Adrenal gland (tissue), 12 donors: ENCODE data around the gene RPS10. TPM values are rescaled to one million over a fixed set of nuclear protein-coding genes. Genes with fewer than 3 reads are reported as not detected.
A peak's percentile ranks its signal among the peaks of the same experiment; 100 is the strongest.

Experiments used
- DNase-seq, 7 donors: peaks; one replicate each; pipeline ENCODE4 v3.0.0-alpha.2; 2019 to 2020
- H3K27ac ChIP-seq, 5 donors: fragments of 200-600 bp; sonication (generic) in 4 of 5; 1 replicate in 3 of 5; 2 replicates in 2 of 5; pipeline versions ENCODE4 v1.5.1 to v1.8.0; 2016 to 2020; ENCODE audit warnings: mild to moderate bottlenecking in 1 of 5
- H3K27me3 ChIP-seq: fragments of 200-600 bp; 2 replicates; pipeline ENCODE4 v1.8.0; 2021
- H3K36me3 ChIP-seq, 2 donors: fragments of 200-600 bp; replicated peaks in 1 of 2; 1 replicate in 1 of 2; 2 replicates in 1 of 2; pipeline versions ENCODE4 v1.5.1 to v1.8.0; 2018 to 2022
- H3K4me1 ChIP-seq, 2 donors: fragments of 200-600 bp; replicated peaks in 1 of 2; 1 replicate in 1 of 2; 2 replicates in 1 of 2; pipeline versions ENCODE4 v1.5.1 to v1.8.0; 2018 to 2021
- H3K4me3 ChIP-seq, 4 donors: fragments of 200-600 bp; sonication (generic) in 3 of 4; one replicate each; pipeline ENCODE4 v1.5.1; 2016 to 2018
- H3K9me3 ChIP-seq, 3 donors: fragments of 200-600 bp; sonication (generic) in 1 of 3; replicated peaks in 1 of 3; 1 replicate in 2 of 3; 2 replicates in 1 of 3; pipeline versions ENCODE4 v1.5.1 to v1.8.0; 2016 to 2021
- POLR2A ChIP-seq, 2 donors: fragments of 450-650 bp; IDR thresholded peaks; one replicate each; pipeline ENCODE4 v1.6.1; 2017; ENCODE audit warnings: antibody characterized with exemption in 2 of 2, mild to moderate bottlenecking in 2 of 2, moderate library complexity in 1 of 2
- WGBS, 4 donors: extraction: QIAGEN DNeasy Blood & Tissue Kit in 2 of 4; methylation state at CpG; one replicate each; pipeline versions ENCODE4 v1.1.5 to v1.1.7; 2013 to 2017; 5-methylcytosine and 5-hydroxymethylcytosine counted together
- intact Hi-C, 2 donors: fragments of 100-400 bp; cut with DNase I; formaldehyde crosslinking; loops; one replicate each; pipeline versions ENCODE4 v1.14.1 to v1.15.0; 2022 to 2023
- polyA plus RNA-seq, 3 donors: library from polyadenylated mRNA; stranded (reverse); fragments of 200-250 nt in 2 of 3; fragments of 350-450 nt in 1 of 3; fragmentation: Illumina TruSeq in 1 of 3; extraction: RNeasy Lipid Tissue Mini Kit (QIAGEN cat#74804) in 1 of 3; gene quantifications; one replicate each; pipeline ENCODE4 v1.2.3, GENCODE V29; 2013 to 2014
- total RNA-seq, 9 donors: library from RNA; depleted of rRNA in 4 of 9; stranded (reverse); fragments of >200 nt in 4 of 9; fragments of 120-200 nt in 1 of 9; fragmentation: NEBNext Ultra II Directional in 1 of 9; extraction: Animal tissue kit (Norgen Biotek cat#: 25700) in 1 of 9; gene quantifications; one replicate each; pipeline versions ENCODE4 v1.1.0 to v1.2.4, GENCODE V29; 2013 to 2023
- TF ChIP-seq, protein P1 (sequence below), 6 experiments: fragments of 450-650 bp in 4 of 6; fragments of 200-600 bp in 2 of 6; sonication (generic) in 1 of 6; IDR thresholded peaks; 1 replicate in 5 of 6; 2 replicates in 1 of 6; pipeline versions ENCODE4 v1.5.1 to v1.8.0; 2016 to 2021; ENCODE audit warnings: antibody characterized with exemption in 6 of 6, mild to moderate bottlenecking in 2 of 6, moderate library complexity in 1 of 6
- donor health status: healthy with polysubstance abuse.
- donor health status: Bipolar disorder and iron deficiency.
- donor health status: DM: yes; HTN: yes; CAD: no.
- donor health status: DM: no; HTN: no; CAD: no.
- donor health status: DM: no; HTN: no; CAD: no.
- donor health status: DM: yes; HTN: yes; CAD: no.

Gene RPS10
- total and polyA plus RNA-seq, 12 donors: 937 to 3,093 (median 2,220) TPM

DNA sequence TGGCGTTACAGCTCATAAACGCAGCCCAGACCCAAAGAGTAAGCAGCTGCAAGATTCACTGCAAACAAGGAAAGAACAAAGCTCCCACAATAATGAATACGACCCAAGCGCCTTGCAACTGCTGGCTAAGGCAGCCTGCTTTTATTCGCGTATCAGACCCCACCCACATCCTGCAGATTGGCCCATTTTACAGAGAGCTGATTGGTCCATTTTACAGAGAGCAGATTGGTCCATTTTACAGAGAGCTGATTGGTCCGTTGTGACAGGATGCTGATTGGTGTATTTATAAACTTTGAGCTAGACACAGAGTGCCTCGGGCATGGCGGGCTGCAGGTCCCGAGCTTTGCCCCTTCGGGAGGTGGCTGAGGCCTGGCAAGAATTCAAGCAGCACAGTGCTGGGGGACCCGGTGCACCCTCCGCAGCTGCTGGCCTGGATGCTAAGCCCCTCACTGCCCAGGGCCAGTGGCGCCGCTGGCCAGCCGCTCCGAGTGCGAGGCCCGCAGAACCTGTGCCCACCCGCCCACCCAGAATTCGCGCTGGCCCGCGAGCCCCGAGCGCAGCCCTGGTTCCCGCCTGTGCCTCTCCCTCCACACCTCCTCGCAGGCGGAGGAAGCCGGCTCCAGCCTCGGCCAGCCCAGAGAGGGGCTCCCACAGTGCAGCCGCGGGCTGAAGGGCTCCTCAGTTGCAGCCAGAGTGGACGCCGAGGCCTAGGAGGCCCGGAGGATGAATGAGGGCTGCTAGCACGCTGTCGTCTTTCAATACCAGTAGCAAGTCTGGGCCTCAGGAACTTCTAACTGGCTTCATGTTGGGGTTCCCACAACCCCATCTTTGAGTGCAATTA, 11.2 kb upstream of the RPS10 start:
- no peak for DNase-seq
- intact Hi-C loops: no loop called here
- Histone ChIP-seq H3K27me3 (no peaks in the 10 kb centered on the region), H3K9me3 (no peaks in the 10 kb centered on the region), H3K4me1 (no peaks in the 10 kb centered on the region), H3K36me3 (no peaks in the 10 kb centered on the region), H3K4me3 (no peak overlapping the region), H3K27ac (no peak overlapping the region)
- WGBS, 4 donors: 92 to 94% (median 93%) methylated on average over 5 to 38 of the region's 38 CpGs
- no peak for TF ChIP-seq POLR2A (IDR thresholded peaks at IDR 0.05)
- TF ChIP-seq, protein P1, sequence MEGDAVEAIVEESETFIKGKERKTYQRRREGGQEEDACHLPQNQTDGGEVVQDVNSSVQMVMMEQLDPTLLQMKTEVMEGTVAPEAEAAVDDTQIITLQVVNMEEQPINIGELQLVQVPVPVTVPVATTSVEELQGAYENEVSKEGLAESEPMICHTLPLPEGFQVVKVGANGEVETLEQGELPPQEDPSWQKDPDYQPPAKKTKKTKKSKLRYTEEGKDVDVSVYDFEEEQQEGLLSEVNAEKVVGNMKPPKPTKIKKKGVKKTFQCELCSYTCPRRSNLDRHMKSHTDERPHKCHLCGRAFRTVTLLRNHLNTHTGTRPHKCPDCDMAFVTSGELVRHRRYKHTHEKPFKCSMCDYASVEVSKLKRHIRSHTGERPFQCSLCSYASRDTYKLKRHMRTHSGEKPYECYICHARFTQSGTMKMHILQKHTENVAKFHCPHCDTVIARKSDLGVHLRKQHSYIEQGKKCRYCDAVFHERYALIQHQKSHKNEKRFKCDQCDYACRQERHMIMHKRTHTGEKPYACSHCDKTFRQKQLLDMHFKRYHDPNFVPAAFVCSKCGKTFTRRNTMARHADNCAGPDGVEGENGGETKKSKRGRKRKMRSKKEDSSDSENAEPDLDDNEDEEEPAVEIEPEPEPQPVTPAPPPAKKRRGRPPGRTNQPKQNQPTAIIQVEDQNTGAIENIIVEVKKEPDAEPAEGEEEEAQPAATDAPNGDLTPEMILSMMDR (IDR thresholded peaks at IDR 0.05): no peak

DNA sequence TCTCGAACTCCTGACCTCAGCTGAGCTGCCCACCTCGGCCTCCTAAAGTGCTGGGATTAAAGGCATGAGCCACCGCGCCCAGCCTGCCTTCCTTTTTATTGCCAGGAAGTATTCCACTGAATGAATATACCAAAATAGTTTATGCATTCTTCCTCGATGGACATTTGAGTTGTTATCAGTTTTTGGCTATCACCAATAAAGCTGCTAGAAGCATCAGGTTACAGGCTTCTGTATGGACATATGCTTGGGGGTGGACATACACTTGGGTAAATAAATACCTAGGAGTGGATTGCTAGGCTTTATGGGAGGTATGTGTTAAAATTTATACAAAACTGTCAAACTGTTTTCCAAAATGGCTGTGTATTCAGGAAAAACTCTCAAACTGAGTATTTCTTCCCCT, 10.0 kb upstream of the RPS10 start:
- Histone ChIP-seq H3K9me3 (no peaks in the 10 kb centered on the region), H3K27ac (no peak overlapping the region), H3K36me3 (no peaks in the 10 kb centered on the region), H3K4me1 (no peaks in the 10 kb centered on the region), H3K27me3 (no peaks in the 10 kb centered on the region), H3K4me3 (no peak overlapping the region)
- intact Hi-C loops: no loop called here
- DNase-seq: no peak
- no peak for TF ChIP-seq POLR2A (IDR thresholded peaks at IDR 0.05)
- TF ChIP-seq, protein P1 (IDR thresholded peaks at IDR 0.05): no peak
- WGBS, 4 donors: 70 to 77% (median 73%) methylated on average over 5 of the region's 5 CpGs

DNA sequence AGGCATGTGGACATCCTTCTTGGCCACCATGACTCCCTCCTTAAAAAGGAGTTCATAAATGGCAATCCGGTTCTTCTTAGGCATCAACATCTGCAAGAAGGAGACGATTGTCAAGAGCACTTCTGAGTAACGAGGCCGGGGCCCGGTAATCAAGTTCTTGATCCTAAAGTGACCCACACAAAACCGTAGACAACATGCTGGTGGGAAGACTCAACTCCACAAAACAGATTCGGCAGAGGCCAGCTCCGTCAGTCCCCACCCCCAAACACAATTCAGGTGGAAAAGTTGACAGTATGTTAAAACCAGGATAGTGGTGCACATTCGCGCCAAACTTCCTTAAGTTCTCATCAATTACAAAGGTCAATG, 754 bp downstream of the RPS10 start:
- intact Hi-C loops: no loop called here
- WGBS, 4 donors: 2 to 5% (median 3%) methylated on average over 10 of the region's 10 CpGs
- peaks cover 0 to 46% of the 10 kb centered on the region in 2 donors for H3K36me3 ChIP-seq

More for the DNA sequence above, 754 bp downstream of the RPS10 start:
- no peak for TF ChIP-seq POLR2A (IDR thresholded peaks at IDR 0.05)
- TF ChIP-seq, protein P1 (IDR thresholded peaks at IDR 0.05): no peak
- Histone ChIP-seq H3K27me3 (no peaks in the 10 kb centered on the region), H3K9me3 (no peaks in the 10 kb centered on the region), H3K27ac (peak overlapping the region; percentile 15 to 89 (median 76)), H3K4me1 (peaks cover 6 to 11% of the 10 kb centered on the region in 2 donors), H3K4me3 (peak overlapping the region in 3 of 4 donors; percentile 38 to 73 (median 60))
- DNase-seq: no peak
